Endothelial cell of umbilical vein (primary cell): ENCODE results near the gene EP400. TPM values are rescaled to one million over a fixed set of nuclear protein-coding genes. Genes with fewer than 3 reads are reported as not detected.

Source experiments
- BruUV-seq: library from RNA; stranded (reverse); fragments of 400-500 nt; replicated peaks from 2 replicates; lab custom pipeline; 2021; lab: Mats Ljungman, UMichigan
- CTCF ChIA-PET: fragments of 300-600, 350-600 bp; sonication (Branson Sonifier 250); formaldehyde crosslinking; loops from one replicate; lab custom pipeline; 2021; ENCODE audit warnings: antibody characterized with exemption, inconsistent platforms; lab: Charles Lee
- POLR2A ChIA-PET: fragments of 300-600, 350-600 bp; sonication (Branson Sonifier 250); formaldehyde crosslinking; loops from one replicate; lab custom pipeline; 2021; ENCODE audit warnings: antibody characterized with exemption, inconsistent platforms; lab: Charles Lee
- DNase-seq: peaks from one replicate; pipeline ENCODE4 v3.0.0-alpha.2; 2011; ENCODE audit warnings: low read depth, low spot score
- FAIRE-seq: peaks from 2 replicates; lab custom pipeline; 2011; peaks lifted over from hg19 to GRCh38; lab: Jason Lieb, UNC
- H2AFZ ChIP-seq: 2 replicates; pipeline ENCODE4 v1.6.0; 2012; ENCODE audit warnings: low read depth, low read length, control low read depth, inconsistent platforms
- H3K27ac ChIP-seq: 2 replicates; pipeline ENCODE4 v1.5.1; 2011; ENCODE audit warnings: low read depth, mild to moderate bottlenecking, control low read depth, low read length, moderate library complexity; ENCODE audit not compliant: insufficient read depth
- H3K27me3 ChIP-seq, 2 experiments: 2 replicates each; pipeline versions ENCODE4 v1.6.0 to v1.6.1; 2011; ENCODE audit warnings: low read length in 2 of 2, mixed read lengths in 1 of 2; ENCODE audit not compliant: control insufficient read depth in 2 of 2, insufficient read depth in 2 of 2
- H3K36me3 ChIP-seq, 2 experiments: 2 replicates in 1 of 2; 3 replicates in 1 of 2; pipeline ENCODE4 v1.5.1; 2011; ENCODE audit warnings: low read length in 2 of 2, mild to moderate bottlenecking in 1 of 2, moderate library complexity in 1 of 2; ENCODE audit not compliant: control insufficient read depth in 2 of 2, insufficient read depth in 2 of 2; ENCODE audit errors: extremely low read depth in 1 of 2
- H3K4me1 ChIP-seq: 3 replicates; pipeline ENCODE4 v1.5.1; 2011; ENCODE audit warnings: mild to moderate bottlenecking, low read length; ENCODE audit not compliant: control insufficient read depth, insufficient read depth; ENCODE audit errors: extremely low read depth
- H3K4me2 ChIP-seq: 2 replicates; pipeline ENCODE4 v1.6.1; 2011; ENCODE audit warnings: low read length, control low read depth, mixed read lengths; ENCODE audit not compliant: insufficient read depth
- H3K4me3 ChIP-seq, 3 experiments: fragments of 200-600 bp in 1 of 3; sonication (generic), shearing (Covaris generic) in 1 of 3; replicated peaks in 1 of 3; 2 replicates each; pipeline ENCODE4 v1.5.1; 2011 to 2016; ENCODE audit warnings: control low read depth in 3 of 3, low read length in 3 of 3, mild to moderate bottlenecking in 2 of 3, inconsistent platforms in 1 of 3, low read depth in 1 of 3, moderate library complexity in 1 of 3; ENCODE audit not compliant: insufficient read depth in 1 of 3
- H3K79me2 ChIP-seq: 2 replicates; pipeline ENCODE4 v1.6.0; 2012; ENCODE audit warnings: low read length, inconsistent platforms; ENCODE audit not compliant: control insufficient read depth, insufficient read depth
- H3K9ac ChIP-seq: replicated peaks from 2 replicates; pipeline ENCODE3; 2011; ENCODE audit warnings: low read length, control low read depth; ENCODE audit not compliant: insufficient read depth; ENCODE audit errors: extremely low read depth
- H3K9me1 ChIP-seq: replicated peaks from 3 replicates; pipeline ENCODE4 v1.6.0; 2011; ENCODE audit warnings: mild to moderate bottlenecking, low read length; ENCODE audit not compliant: control insufficient read depth, insufficient read depth; ENCODE audit errors: extremely low read depth
- H3K9me3 ChIP-seq: replicated peaks from 2 replicates; pipeline ENCODE4 v1.5.1; 2012; ENCODE audit warnings: low read length, inconsistent platforms; ENCODE audit not compliant: control insufficient read depth, insufficient read depth
- H4K20me1 ChIP-seq: replicated peaks from 2 replicates; pipeline ENCODE3; 2011; ENCODE audit warnings: mild to moderate bottlenecking, low read length; ENCODE audit not compliant: control insufficient read depth, insufficient read depth; ENCODE audit errors: extremely low read depth
- CTCF ChIP-seq, 2 donors: IDR thresholded peaks; 1 replicate in 1 of 2; 2 replicates in 1 of 2; pipeline ENCODE4 v1.5.1; 2011; ENCODE audit warnings: low read length in 2 of 2, mild to moderate bottlenecking in 2 of 2, moderate library complexity in 2 of 2, control low read depth in 1 of 2, inconsistent platforms in 1 of 2, low read depth in 1 of 2; ENCODE audit not compliant: insufficient read depth in 1 of 2; ENCODE audit errors: extremely low read depth in 1 of 2
- EZH2 ChIP-seq: IDR thresholded peaks from 2 replicates; pipeline ENCODE4 v1.6.1; 2012; ENCODE audit warnings: borderline replicate concordance, low read depth, mild to moderate bottlenecking, moderate library complexity, low read length, inconsistent platforms; ENCODE audit not compliant: severe bottlenecking
- FOS ChIP-seq: IDR thresholded peaks from 2 replicates; pipeline ENCODE4 v1.6.1; 2011; ENCODE audit warnings: mild to moderate bottlenecking, low read length, moderate library complexity, borderline replicate concordance; ENCODE audit not compliant: insufficient read depth
- GATA2 ChIP-seq: IDR thresholded peaks from 2 replicates; pipeline ENCODE4 v1.7.0; 2011; ENCODE audit warnings: low read depth, mild to moderate bottlenecking, moderate library complexity, mixed read lengths, low read length; ENCODE audit not compliant: insufficient read length, insufficient read depth
- MYC ChIP-seq: IDR thresholded peaks from one replicate; pipeline ENCODE4 v1.6.1; 2011; ENCODE audit warnings: mild to moderate bottlenecking, low read depth, low read length
- POLR2AphosphoS5 ChIP-seq: IDR thresholded peaks from 2 replicates; pipeline ENCODE4 v1.6.1; 2012; ENCODE audit warnings: low read depth, mild to moderate bottlenecking, control low read depth, low read length, moderate library complexity; ENCODE audit not compliant: insufficient read depth
- dilution Hi-C: fragments of 300-500 bp; cut with MboI; formaldehyde crosslinking; loops from one replicate; pipeline ENCODE4 v1.15.0; 2019; ENCODE audit warnings: low sequenced_read_pairs; ENCODE audit not compliant: extremely low pct_ligation_motif_present
- intact Hi-C: fragments of 100-400 bp; cut with micrococcal nuclease; formaldehyde crosslinking; loops from one replicate; pipeline ENCODE4 v1.10.0; 2022
- polyA plus RNA-seq, 4 experiments: library from polyadenylated mRNA; depleted of rRNA in 3 of 4; stranded (reverse) in 3 of 4; unstranded in 1 of 4; fragments of >200 nt; gene quantifications; 2 replicates each; pipeline versions ENCODE4 v1.2.1 to v1.2.3, GENCODE V29; 2011 to 2012; ENCODE audit warnings: missing spikeins in 1 of 4
- total RNA-seq: library from RNA; stranded (reverse); gene quantifications from 2 replicates; pipeline ENCODE4 v1.2.3, GENCODE V29; 2021

The EP400 gene
- total and polyA plus RNA-seq, 2 donors (not counting 3 experiments of a cell fraction or from before 2014, with no cell fraction given), result 9.0 to 57.7 TPM

- ChIA-PET CTCF (interaction anchor here (1.1 kb wide), 1 partner anchor 9 kb away, joined by 3 read pairs; no protein-coding TSS in a partner anchor), POLR2A (no interaction called here)
- Histone ChIP-seq H3K4me3 (no peak overlapping the region), H3K9me1 (no peaks in the 10 kb centered on the region), H3K27ac (no peak overlapping the region), H3K79me2 (no peaks in the 10 kb centered on the region), H2AFZ (no peak overlapping the region), H4K20me1 (no peaks in the 10 kb centered on the region), H3K9me3 (no peaks in the 10 kb centered on the region), H3K4me1 (no peaks in the 10 kb centered on the region), H3K4me2 (no peak overlapping the region), H3K36me3 (peaks cover 3 to 24% of the 10 kb centered on the region in 2 experiments), H3K9ac (no peak overlapping the region), H3K27me3 (no peaks in the 10 kb centered on the region)
- dilution Hi-C loops (no loop called here), intact Hi-C loops (no loop called here)
- DNase-seq (no peak), FAIRE-seq (no peak)
- BruUV-seq, result no TSS peak
- TF ChIP-seq MYC, result no peak
- TF ChIP-seq FOS, result no peak
- TF ChIP-seq CTCF (IDR thresholded peaks at IDR 0.05; ENCODE audit: extremely low read depth in 1 of 2, insufficient read depth in 1 of 2, low read depth in 1 of 2, low read length in 2 of 2), result no peak
- TF ChIP-seq POLR2AphosphoS5, result no peak
- TF ChIP-seq EZH2, result no peak
- no peak for TF ChIP-seq GATA2
These were observed 171.5 kb downstream of the EP400 start for GRCh38 chr12:132121283-132121682.
